ENCODE measurements around the gene THRB. TPM values are rescaled to one million over a fixed set of nuclear protein-coding genes. Genes with fewer than 3 reads are reported as not detected.
A peak's percentile ranks its signal among the peaks of the same experiment; 100 is the strongest.

The THRB gene
- total and polyA plus RNA-seq, 11 donors = 4.8 to 28.5 (median 21.0) TPM

- WGBS, 4 donors = 83 to 90% (median 87%) methylated on average over 3 of the region's 3 CpGs
- no peaks in the 10 kb centered on the region for H3K27me3 ChIP-seq
- DNase-seq = no peak
- no peak overlapping the region for H3K4me3 ChIP-seq
- H3K9me3 ChIP-seq = no peaks in the 10 kb centered on the region
- no peaks in the 10 kb centered on the region for H3K36me3 ChIP-seq
- intact Hi-C loops (cut with DNase I) = loop anchor here in 1 of 10 donors (10.0 kb wide), 1 partner anchor 56 kb away; no protein-coding TSS in a partner anchor
- no peak for TF ChIP-seq CTCF (IDR thresholded peaks at IDR 0.05)
- no peak for TF ChIP-seq POLR2A (IDR thresholded peaks at IDR 0.05)
- H3K4me1 ChIP-seq = peaks cover 0 to 37% (median 6%) of the 10 kb centered on the region in 12 donors
- H3K27ac ChIP-seq = peak overlapping the region in 1 of 12 donors; percentile 67
- no peak for ATAC-seq
Observed at GRCh38 chr3:24390169-24391130, 104.2 kb downstream of the THRB start.

DNA sequence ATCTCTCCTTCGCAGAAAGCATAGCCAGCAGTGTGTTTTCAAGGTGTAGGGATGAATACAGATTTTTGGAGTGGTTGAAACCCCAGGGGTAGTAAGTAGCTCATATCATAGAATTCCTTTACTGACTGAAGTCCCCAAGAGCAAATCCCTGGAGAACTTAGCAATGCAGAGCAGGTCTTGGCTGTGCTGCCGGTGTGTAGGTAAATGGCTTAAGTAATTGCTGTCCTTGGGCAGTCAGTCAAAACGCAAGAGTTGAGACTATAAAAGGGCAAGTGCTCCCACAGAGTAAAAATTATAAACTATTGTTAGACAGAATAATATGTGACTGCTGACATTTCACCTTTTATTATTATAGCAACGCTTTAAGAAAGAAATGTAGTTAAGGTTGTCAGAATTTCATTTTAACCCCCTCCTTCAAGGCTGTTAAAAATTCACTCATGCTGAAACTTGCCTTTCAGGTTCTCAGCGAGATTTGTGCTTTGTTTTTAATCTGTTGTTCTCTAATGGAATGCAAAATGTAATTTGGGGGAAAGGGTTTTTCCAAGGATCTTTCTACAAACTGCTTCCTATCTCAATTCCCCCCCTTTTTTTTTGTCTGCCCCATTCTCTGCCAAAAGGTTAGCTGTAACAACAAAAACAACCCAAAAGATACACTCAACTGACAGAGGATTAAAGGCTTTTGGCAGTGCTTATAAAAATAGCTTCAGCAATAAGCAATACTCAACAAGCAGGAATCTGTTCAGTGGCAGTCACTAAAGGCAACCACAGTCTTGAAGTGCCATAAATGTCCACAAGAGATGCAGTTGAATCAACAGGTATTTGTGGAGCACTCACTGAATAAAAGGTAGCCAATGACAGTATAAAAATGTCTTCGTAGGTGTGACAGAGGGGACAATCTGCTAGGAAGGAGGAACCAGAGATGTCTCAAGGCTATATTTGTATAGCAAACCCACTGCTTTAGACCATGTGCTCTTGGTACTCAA is 105.3 kb downstream of the THRB start:
- H3K4me1 ChIP-seq = peaks cover 0 to 37% (median 6%) of the 10 kb centered on the region in 12 donors
- no peak for DNase-seq
- intact Hi-C loops (cut with DNase I) = loop anchor here in 1 of 10 donors (10.0 kb wide), 1 partner anchor 55 kb away; no protein-coding TSS in a partner anchor
- no peak overlapping the region for H3K4me3 ChIP-seq
- no peaks in the 10 kb centered on the region for H3K27me3 ChIP-seq
- no peak for TF ChIP-seq POLR2A (IDR thresholded peaks at IDR 0.05)
- no peak for TF ChIP-seq CTCF (IDR thresholded peaks at IDR 0.05)
- no peaks in the 10 kb centered on the region for H3K9me3 ChIP-seq
- peak in 1 of 4 donors; percentile 31 for ATAC-seq
- H3K27ac ChIP-seq = peak overlapping the region in 1 of 12 donors; percentile 67
- WGBS, 4 donors = 64 to 75% (median 69%) methylated on average over 6 of the region's 6 CpGs
- no peaks in the 10 kb centered on the region for H3K36me3 ChIP-seq

- TF ChIP-seq POLR2A (IDR thresholded peaks at IDR 0.05) = no peak
- no peak for TF ChIP-seq CTCF (IDR thresholded peaks at IDR 0.05)
- Histone ChIP-seq H3K27me3 (no peaks in the 10 kb centered on the region), H3K27ac (peak overlapping the region in 1 of 12 donors; percentile 67), H3K4me3 (no peak overlapping the region), H3K36me3 (no peaks in the 10 kb centered on the region), H3K9me3 (no peaks in the 10 kb centered on the region), H3K4me1 (peaks cover 0 to 37% (median 6%) of the 10 kb centered on the region in 12 donors)
- DNase-seq = no peak
- intact Hi-C loops (cut with DNase I) = no loop called here
- peak in 1 of 4 donors; percentile 39 for ATAC-seq
Observed at GRCh38 chr3:24388611-24389010, 106.0 kb downstream of the THRB start.

All from heart left ventricle (tissue), 16 donors.